ENCODE data around the gene NBEAL1.

DNA sequence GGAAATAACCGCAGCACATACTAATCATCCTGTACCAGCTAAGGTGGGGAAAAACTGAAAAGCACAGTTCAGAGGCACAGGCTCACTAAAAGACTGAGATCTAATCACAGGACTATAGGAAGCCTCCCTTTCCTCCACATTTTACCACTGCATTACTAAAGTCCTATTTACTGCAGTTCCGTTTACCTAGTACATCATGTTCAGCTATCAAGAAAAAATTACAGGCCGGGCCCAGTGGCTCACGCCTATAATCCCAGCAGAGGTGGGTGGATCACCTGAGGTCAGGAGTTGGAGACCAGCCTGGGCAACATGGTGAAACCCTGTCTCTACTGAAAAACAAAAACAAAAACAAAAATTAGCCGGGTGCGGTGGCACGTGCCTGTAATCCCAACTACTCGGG is 11.0 kb upstream of the NBEAL1 start:
- TF ChIP-seq CTCF (IDR thresholded peaks at IDR 0.05 in 4 of 5, conservative IDR thresholded peaks at IDR 0.05 in 1 of 5), result no peak
- TF ChIP-seq POLR2A (IDR thresholded peaks at IDR 0.05), result no peak
